GM21526 (cell line): ENCODE measurements around the gene LIMD2.
A peak's percentile ranks its signal among the peaks of the same experiment; 100 is the strongest.

Source experiments
- ATAC-seq: cut with Tn5 transposase; IDR thresholded peaks from one replicate; pipeline ENCODE4 v1.9.1; 2021; ENCODE audit warnings: moderate library complexity; ENCODE audit not compliant: unreplicated experiment, low FRiP score

Gene LIMD2

DNA sequence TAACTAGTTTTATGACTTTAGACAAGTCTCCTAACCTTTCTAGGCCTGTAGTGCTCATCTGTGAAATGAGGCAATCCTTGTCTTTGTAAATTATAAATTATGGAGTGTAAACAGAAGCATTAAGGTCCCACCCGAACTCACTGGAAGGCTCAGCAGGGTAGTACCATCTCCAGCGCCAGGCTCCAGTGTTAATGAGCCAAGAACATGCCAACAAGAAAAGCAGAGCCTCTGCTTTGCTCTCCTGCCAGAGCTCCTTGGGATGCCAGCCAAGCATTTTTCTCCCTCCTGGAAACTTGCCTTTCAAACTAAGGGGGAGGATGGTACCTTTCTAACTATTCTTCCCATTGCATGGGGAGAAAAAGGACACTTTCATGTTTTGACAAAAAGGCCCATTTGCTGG is 14.9 kb downstream of the LIMD2 start:
- no peak for ATAC-seq

- no peak for ATAC-seq
Measured at GRCh38 chr17:63682981-63683380, 16.9 kb downstream of the LIMD2 start.

DNA sequence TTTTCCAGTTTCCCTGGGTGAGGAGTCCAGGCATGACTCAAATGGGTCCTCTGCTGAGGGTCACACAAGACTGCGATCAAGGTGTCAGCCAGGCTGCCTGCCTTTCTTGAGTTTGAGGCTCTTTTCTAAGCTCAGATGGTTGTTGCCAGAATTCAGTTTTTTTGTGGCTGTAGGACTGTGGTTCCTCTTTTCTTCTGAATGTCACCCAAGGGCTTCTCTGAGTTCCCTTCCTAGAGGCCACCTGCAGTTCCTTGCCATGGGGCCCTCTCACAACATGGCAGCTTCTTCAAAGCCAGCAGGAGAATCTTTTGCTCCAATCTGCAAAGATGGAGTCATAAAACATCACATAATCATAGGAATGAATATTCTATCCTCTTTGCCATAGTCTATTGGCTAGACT is 17.5 kb downstream of the LIMD2 start:
- ATAC-seq: no peak

GRCh38 chr17:63681530-63681929 is 18.4 kb downstream of the LIMD2 start:
- ATAC-seq: no peak

DNA sequence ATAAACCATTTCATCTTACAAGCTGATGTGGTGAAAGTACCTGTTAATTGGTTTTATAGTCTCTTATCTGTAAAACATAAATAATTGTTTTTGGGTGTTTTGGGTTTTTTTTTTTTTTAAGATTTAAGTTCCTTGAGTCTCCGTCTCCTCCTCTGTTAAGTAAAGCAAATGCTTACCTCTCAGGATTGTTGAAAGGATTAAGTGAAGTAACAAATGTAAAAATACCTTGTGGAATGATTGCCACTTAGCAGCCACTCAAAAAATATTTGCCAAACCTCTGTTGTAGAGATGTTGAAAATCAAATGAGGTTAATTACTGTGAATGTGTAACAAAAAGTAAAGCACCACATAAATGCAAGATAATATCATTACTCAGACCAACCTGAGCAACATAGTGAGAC is 19.2 kb downstream of the LIMD2 start:
- ATAC-seq: no peak

DNA sequence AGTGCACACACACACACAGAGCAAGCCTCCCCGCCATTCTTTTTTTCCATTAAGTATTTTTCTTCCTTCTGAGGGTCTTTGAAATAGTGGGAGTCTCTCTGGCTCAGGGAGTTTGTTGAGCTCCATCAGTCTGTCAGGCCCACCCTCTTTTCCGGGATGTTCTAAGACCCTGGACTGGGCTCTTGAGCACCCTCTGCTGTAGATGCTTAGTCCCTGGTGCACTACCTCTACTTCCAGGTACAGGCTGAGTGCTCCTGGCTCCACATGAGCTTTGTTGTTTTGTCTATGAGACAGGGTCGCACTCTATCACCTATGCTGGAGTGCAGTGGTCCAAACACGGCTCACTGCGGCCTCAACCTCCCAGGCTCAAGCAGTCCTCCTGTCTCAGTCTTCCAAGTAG is 20.7 kb downstream of the LIMD2 start:
- ATAC-seq: no peak

- ATAC-seq: no peak
Measured at GRCh38 chr17:63676584-63676983, 23.3 kb downstream of the LIMD2 start.

DNA sequence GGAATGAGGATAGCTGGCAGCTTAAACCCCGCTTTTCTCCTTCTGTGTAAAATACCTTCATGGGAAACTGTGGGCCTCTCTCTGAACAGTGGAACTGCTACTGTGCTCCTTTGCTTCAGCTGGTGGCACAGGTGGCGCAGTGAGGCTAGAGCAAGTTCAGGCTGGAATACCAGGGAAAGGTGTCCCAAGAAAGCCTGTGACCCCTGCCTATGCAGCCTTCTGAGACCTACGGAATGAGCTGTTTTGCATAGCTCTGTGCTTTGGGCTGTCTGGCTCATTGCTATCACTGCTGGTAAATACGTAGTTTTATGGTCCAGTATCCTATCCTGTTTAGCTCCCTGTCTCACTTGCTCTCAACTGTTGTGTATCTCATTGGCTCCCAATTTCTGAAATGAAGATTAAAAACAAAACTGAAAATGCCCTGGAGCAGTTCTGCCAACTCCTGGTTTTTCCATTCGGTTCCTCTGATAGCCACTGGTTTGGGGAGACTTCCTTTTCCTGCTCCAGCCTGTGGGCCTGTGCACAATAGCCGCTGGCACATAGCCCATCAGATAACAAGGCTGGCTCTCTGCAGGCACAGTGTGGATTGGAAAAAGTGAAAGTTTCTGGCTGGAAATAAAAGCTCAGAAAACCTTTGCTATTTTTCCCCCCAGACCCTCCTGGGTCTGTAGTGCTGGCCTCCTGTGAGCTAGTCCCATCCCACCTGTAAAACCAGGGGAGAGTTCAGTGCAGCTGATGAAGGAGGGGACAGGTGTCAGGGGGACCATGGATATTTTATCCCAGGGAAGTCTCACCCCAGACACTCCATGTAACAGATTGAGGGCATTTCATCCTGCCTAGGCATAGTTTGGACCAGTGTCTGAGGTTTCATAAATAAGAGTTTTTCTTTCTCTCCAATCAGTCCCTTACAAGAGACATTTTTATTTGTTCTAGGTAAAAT is 24.0 kb downstream of the LIMD2 start:
- no peak for ATAC-seq

DNA sequence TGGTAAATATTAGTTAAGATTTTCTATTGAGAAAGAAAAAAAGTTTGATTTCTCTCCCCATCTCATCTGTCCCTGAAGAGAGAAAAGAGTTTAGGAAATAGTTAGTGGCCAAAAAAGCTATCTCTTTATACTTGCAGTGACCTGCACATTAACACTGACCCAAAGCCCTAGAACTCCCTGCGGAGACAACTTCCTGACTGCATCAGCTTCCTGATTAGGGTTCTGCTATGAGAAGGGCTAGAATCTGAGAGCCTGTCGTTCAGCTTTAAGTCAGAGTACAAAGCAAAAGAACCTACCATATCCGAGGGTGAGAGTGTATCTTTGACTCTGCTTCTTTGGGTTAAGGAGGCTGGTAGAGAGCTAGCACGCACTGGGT is 24.7 kb downstream of the LIMD2 start:
- no peak for ATAC-seq

- ATAC-seq: no peak
Measured at GRCh38 chr17:63672856-63673255, 27.1 kb downstream of the LIMD2 start.

DNA sequence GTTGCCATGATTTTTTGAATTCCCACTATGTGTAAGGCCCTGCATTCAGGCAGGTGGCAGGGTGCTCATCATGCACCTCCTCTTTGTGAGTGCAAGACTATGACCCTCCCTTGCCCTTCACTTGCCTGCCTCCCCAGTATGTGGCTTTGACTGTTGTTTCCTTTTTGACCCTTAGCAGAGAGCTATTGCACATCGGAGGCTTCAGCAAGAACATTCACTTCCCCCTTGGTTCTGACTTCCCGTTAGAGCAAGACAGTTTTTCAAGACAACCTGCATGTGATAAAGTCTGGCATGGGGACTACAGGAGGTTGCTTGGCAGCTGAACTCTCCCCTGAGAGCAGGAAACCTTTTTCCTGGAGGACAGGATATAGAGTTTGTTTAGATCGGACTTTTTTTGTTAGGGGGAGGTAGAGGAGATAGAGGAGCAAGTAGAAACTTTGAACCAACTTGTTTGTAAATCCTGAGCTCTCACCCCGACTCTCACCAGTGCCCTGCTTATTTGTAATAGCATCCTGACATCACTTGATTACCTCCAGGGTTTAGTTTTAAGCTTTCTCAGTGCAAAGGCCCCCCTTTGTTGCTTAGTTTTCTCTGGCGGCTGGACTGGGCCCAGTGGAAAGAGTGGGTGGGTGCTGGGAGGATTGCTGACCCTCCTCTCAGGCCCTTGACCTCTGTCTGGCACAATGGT is 34.3 kb downstream of the LIMD2 start:
- ATAC-seq: no peak

- ATAC-seq: no peak
Measured at GRCh38 chr17:63659850-63660249, 40.1 kb downstream of the LIMD2 start.

DNA sequence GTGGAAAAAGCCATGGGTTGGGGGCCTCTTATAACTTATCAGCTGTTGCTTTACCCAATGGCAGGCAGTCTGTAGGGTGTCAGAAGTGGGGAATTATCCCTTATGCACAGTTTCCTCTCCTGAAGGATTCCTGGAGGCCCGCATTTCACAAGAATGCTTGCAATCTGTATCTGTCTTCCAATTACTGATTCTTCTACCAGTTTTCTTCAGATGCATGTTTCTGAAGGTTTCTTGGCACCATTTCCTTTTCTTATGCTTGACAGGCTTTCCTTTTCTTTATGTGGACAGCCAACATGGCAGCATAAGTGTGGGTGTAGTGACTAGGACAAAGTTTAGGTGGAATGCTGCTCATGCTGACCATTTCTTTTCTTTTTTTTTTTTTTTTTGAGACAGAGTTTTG is 41.6 kb downstream of the LIMD2 start:
- no peak for ATAC-seq

GRCh38 chr17:63657786-63658185 is 42.1 kb downstream of the LIMD2 start:
- ATAC-seq: no peak

DNA sequence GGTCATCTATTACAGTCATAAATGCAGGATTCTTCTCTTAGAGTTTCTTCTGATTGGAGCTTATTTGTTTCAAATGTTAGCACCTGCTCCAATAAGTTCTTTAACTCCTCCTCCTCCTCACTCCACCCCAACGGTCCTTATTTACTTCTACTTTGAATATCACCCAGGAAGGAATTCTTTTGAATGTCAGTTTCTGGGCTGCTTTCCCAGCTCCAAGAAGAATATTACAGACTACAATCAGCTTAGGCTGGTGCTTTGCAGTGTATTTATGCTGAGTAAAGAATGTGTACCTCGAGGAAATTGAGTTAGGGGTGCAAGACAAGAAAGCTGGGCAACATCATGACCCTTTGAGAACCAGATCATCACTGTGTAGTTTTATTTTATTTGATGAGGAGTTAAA is 46.9 kb downstream of the LIMD2 start:
- ATAC-seq: no peak

DNA sequence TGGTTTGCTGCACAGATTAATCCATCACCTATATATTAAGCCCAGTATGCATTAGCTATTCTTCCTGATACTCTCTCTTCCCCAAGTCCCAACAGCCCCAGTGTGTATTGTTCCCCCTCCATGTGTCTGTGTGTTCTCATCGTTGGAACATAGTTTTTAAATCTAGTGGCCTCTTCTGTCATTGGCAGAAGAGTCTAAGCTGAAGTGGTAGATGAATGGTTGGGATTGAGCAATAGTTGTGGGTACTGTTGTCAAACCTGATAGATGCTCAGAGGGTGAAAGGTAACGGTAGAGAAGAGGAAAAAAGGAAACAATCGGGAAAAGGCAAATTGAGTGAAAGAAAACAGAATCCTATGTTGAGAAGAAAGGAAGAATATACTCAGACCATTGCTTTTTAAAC is 47.8 kb downstream of the LIMD2 start:
- no peak for ATAC-seq

GRCh38 chr17:63649813-63650212 is 50.1 kb downstream of the LIMD2 start:
- no peak for ATAC-seq

- no peak for ATAC-seq
Measured at GRCh38 chr17:63647936-63648335, 52.0 kb downstream of the LIMD2 start.

DNA sequence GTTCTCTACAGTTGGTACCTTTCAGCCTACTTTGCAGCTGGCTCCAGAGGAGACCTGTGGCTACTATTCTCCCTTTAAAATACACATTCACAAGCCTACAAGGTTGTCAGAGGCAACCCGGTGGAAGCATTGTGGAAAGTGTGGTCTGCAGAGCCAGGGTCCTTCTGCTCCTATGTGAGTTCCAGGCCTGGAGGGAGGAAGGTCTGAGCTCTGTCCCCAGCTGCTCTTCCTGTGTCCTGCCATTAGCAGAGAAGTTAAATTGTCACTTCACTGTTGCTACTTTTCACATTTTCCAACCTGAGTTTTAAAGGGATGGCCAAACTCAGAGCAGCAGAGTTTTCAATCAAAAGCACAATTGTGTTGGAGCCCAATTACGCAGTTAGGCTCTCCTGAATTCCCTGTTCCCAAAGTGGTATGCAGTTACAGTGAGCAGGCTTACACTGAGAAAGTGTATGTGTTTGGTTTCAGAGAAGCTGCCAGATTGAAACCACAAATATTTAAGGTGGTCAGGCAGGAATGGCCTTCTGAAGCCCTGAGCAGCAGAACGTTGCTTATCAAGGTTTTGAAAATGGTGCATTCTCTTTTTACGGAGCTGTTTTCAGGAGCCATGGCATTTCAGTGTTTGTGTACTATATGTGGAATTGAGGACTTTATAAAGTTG is 52.7 kb downstream of the LIMD2 start:
- ATAC-seq: no peak

DNA sequence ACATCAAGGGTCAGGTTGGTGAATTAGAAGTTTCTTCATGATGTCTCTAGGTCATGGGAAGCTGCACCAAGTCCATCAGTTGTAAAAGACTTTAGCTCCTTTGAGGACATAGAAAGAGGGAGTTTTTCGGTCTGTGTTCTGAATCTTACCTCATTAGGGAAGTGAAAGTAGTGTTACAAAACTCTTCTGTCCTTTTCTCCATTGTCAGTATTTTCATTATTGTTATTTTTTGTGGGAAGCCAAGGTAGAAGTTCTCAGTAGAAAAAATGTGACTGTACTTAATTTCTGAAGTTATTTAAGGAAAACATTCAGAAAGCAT is 53.5 kb downstream of the LIMD2 start:
- peak; percentile 75 for ATAC-seq
